Uterus (tissue), 4 donors: Measurements from ENCODE around the gene RNF175. TPM values are rescaled to one million over a fixed set of nuclear protein-coding genes. Genes with fewer than 3 reads are reported as not detected.

Experiments
- DNase-seq, 2 donors: peaks; one replicate each; pipeline ENCODE4 v3.0.0-alpha.2; 2019 to 2020
- H3K27ac ChIP-seq, 2 donors: fragments of 200-600 bp; sonication (generic); 1 replicate in 1 of 2; 2 replicates in 1 of 2; pipeline ENCODE4 v1.5.1; 2016 to 2018
- H3K27me3 ChIP-seq, 2 donors: fragments of 200-600 bp; sonication (generic); one replicate each; pipeline ENCODE4 v1.5.1; 2018 to 2019; ENCODE audit warnings: control low read depth in 1 of 2
- H3K36me3 ChIP-seq, 2 donors: fragments of 200-600 bp; sonication (generic); one replicate each; pipeline ENCODE4 v1.5.1; 2019; ENCODE audit warnings: control low read depth in 1 of 2
- H3K4me1 ChIP-seq, 2 donors: fragments of 200-600 bp; sonication (generic); one replicate each; pipeline ENCODE4 v1.5.1; 2018 to 2019; ENCODE audit warnings: control low read depth in 1 of 2
- H3K4me3 ChIP-seq, 2 donors: fragments of 200-600 bp; sonication (generic); 1 replicate in 1 of 2; 2 replicates in 1 of 2; pipeline ENCODE4 v1.5.1; 2018 to 2019; ENCODE audit warnings: mild to moderate bottlenecking in 1 of 2
- H3K9me3 ChIP-seq, 2 donors: fragments of 200-600 bp; sonication (generic); one replicate each; pipeline ENCODE4 v1.5.1; 2019; ENCODE audit warnings: control low read depth in 1 of 2
- CTCF ChIP-seq, 4 experiments: fragments of 200-600 bp in 2 of 4; fragments of 450-650 bp in 2 of 4; sonication (generic) in 2 of 4; IDR thresholded peaks; one replicate each; pipeline ENCODE4 v1.5.1; 2016 to 2019; ENCODE audit warnings: antibody characterized with exemption in 4 of 4, mild to moderate bottlenecking in 2 of 4, moderate library complexity in 1 of 4
- POLR2A ChIP-seq, 2 donors: fragments of 450-650 bp; IDR thresholded peaks; one replicate each; pipeline ENCODE4 v1.6.1; 2016; ENCODE audit warnings: antibody characterized with exemption in 2 of 2, mild to moderate bottlenecking in 1 of 2, moderate library complexity in 1 of 2
- intact Hi-C: fragments of 100-400 bp; cut with DNase I; formaldehyde crosslinking; loops from one replicate; pipeline ENCODE4 v1.15.1; 2023; ENCODE audit warnings: low total_unique reads
- total RNA-seq, 4 donors: library from RNA; depleted of rRNA in 3 of 4; stranded (reverse); fragments of >200 nt in 3 of 4; gene quantifications; one replicate each; pipeline versions ENCODE4 v1.1.0 to v1.2.4, GENCODE V29; 2014 to 2023
- donor health status: DM: yes; HTN: yes; CAD: no.

The RNF175 gene
- 1 to 10 TPM in 1 of 4 donors, not detected in 3; 3.9 TPM for total RNA-seq

GRCh38 chr4:153759407-153760316, at the start of gene RNF175:
Gene RNF175 (minus strand): TSS chr4:153760024. CDS start chr4:153759862, 162 bp downstream.
- no peak for DNase-seq
- Histone ChIP-seq H3K4me1 (no peaks in the 10 kb centered on the region), H3K27me3 (no peaks in the 10 kb centered on the region), H3K27ac (no peak within 1 kb of the TSS), H3K9me3 (no peaks in the 10 kb centered on the region), H3K36me3 (no peaks in the 10 kb centered on the region), H3K4me3 (peak within 1 kb of the TSS in 1 of 2 donors; percentile 20)
- TF ChIP-seq CTCF (IDR thresholded peaks at IDR 0.05) (no peak), POLR2A (IDR thresholded peaks at IDR 0.05) (no peak)
- intact Hi-C loops: no loop called here

- DNase-seq: no peak
- intact Hi-C loops: no loop called here
- Histone ChIP-seq H3K4me1 (no peaks in the 10 kb centered on the region), H3K36me3 (no peaks in the 10 kb centered on the region), H3K27me3 (no peaks in the 10 kb centered on the region), H3K4me3 (no peak overlapping the region), H3K9me3 (no peaks in the 10 kb centered on the region), H3K27ac (no peak overlapping the region)
- TF ChIP-seq POLR2A (IDR thresholded peaks at IDR 0.05) (no peak), CTCF (IDR thresholded peaks at IDR 0.05) (no peak)
Observed at GRCh38 chr4:153809307-153809706, 49.5 kb upstream of the RNF175 start.

- no peak for DNase-seq
- intact Hi-C loops: no loop called here
Observed at GRCh38 chr4:153808175-153808574, 48.4 kb upstream of the RNF175 start.

GRCh38 chr4:153806073-153806472, 46.2 kb upstream of the RNF175 start:
- TF ChIP-seq CTCF (IDR thresholded peaks at IDR 0.05) (no peak), POLR2A (IDR thresholded peaks at IDR 0.05) (no peak)

More at GRCh38 chr4:153808175-153808574, 48.4 kb upstream of the RNF175 start:
- Histone ChIP-seq H3K9me3 (no peaks in the 10 kb centered on the region), H3K27ac (no peak overlapping the region), H3K4me3 (no peak overlapping the region), H3K36me3 (no peaks in the 10 kb centered on the region), H3K27me3 (no peaks in the 10 kb centered on the region), H3K4me1 (no peaks in the 10 kb centered on the region)
- TF ChIP-seq POLR2A (IDR thresholded peaks at IDR 0.05): no peak
- no peak for TF ChIP-seq CTCF (IDR thresholded peaks at IDR 0.05)

GRCh38 chr4:153804722-153805121, 44.9 kb upstream of the RNF175 start:
- DNase-seq: no peak
- no peaks in the 10 kb centered on the region for H3K27me3 ChIP-seq
- intact Hi-C loops: no loop called here
- no peak overlapping the region for H3K4me3 ChIP-seq
- no peak for TF ChIP-seq POLR2A (IDR thresholded peaks at IDR 0.05)
- no peak for TF ChIP-seq CTCF (IDR thresholded peaks at IDR 0.05)
- H3K27ac ChIP-seq: no peak overlapping the region
- no peaks in the 10 kb centered on the region for H3K9me3 ChIP-seq
- no peaks in the 10 kb centered on the region for H3K4me1 ChIP-seq
- H3K36me3 ChIP-seq: no peaks in the 10 kb centered on the region

More at GRCh38 chr4:153806073-153806472, 46.2 kb upstream of the RNF175 start:
- H3K4me1 ChIP-seq: no peaks in the 10 kb centered on the region
- intact Hi-C loops: no loop called here
- H3K9me3 ChIP-seq: no peaks in the 10 kb centered on the region
- no peaks in the 10 kb centered on the region for H3K36me3 ChIP-seq
- DNase-seq: no peak
- H3K4me3 ChIP-seq: no peak overlapping the region
- H3K27me3 ChIP-seq: no peaks in the 10 kb centered on the region
- no peak overlapping the region for H3K27ac ChIP-seq
